Measurements from ENCODE around the gene LDAH.
A peak's percentile ranks its signal among the peaks of the same experiment; 100 is the strongest.

LDAH gene

DNA sequence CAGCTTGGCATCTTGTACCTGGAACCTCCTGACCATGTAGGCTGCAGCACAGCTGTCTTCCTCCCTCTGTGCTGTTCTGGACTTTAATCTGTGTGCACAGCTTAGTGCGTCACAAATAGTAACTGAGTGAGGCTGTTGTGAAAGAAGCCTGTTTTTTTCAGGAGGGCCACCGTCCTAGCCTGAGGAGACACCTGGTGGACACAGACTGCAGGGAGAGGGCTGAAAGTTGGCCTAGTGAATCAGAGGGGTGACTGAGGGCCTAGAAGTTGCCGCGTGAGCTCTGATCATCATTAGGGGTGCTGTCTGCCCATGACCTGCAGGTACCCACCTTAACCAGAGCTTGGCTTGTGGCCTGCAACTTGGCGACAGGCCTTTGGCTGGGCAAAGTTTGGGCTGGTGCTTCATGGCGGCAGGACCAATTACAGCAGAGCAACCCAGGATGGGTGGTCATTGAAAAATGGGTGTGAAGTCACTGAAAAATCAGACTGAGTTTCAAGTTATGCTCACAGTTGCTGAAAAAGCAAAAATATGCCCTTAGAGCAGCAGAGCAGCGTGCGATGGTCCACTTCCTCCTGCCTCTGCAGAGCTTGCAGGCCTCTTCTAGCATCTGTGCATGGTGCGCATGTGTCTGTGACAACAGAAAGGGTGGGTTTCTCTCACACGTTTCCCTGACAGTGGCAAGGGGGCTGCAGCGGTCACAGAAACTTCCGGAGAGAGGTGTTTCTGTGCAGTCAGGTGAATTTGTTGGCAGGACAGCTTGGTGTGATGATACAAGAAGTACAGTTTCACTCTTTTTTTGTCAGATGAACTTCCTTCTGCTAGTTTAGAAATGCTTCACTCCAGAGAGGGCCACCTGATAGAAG, 146.3 kb downstream of the LDAH start:
- no peak overlapping the region for H3K9ac ChIP-seq (ENCODE audit: low read length)
- H3K27me3 ChIP-seq (ENCODE audit: control insufficient read depth in 1 of 2, insufficient read depth in 2 of 2, low read length in 2 of 2) = peaks cover 16 to 19% of the 10 kb centered on the region in 2 donors
- H3K4me3 ChIP-seq (ENCODE audit: low read depth in 1 of 2, low read length in 2 of 2) = no peak overlapping the region
- peaks cover 9% of the 10 kb centered on the region for H3K4me1 ChIP-seq (ENCODE audit: insufficient read depth, low read length)
- H3K9me3 ChIP-seq (ENCODE audit: low read length) = no peaks in the 10 kb centered on the region
- no peak overlapping the region for H3K27ac ChIP-seq (ENCODE audit: low read depth, low read length)
- H3K36me3 ChIP-seq (ENCODE audit: insufficient read depth, low read length) = no peaks in the 10 kb centered on the region

DNA sequence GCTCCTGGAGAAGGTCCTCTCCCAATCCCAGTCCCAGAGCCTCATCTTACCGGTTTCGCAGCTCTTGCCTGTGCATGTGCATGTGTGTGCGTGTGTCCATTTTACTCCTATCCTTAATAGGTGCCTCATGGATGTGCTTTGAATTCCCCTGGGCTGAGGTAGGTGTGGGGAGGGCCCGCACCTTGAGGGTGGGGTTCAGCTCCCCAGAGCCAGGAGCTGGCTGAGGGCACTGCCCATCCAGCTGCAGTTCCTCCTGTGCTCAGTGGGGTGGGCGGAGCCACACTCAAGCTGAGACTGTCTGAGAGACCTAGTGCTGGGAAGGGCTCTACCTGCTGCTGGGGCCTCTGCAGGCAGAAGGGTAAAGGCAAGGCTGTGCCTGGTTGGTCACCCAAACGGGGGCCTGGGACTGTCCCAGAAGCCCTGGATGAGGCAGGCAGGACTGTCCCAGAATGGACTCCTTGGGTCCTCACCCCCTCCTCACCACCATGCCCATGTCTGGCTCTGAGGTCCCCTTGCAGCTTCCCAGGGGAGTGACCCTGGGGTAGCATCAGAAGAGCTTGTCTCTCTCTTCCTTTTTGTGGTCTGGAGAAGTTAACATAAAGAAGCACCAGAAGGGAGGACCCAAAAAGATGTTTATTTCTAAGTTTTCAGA, 147.1 kb downstream of the LDAH start:
- Histone ChIP-seq H3K27me3 (ENCODE audit: control insufficient read depth in 1 of 2, insufficient read depth in 2 of 2, low read length in 2 of 2) (peaks cover 24 to 26% of the 10 kb centered on the region in 2 donors), H3K4me3 (ENCODE audit: low read depth in 1 of 2, low read length in 2 of 2) (no peak overlapping the region), H3K4me1 (ENCODE audit: insufficient read depth, low read length) (peaks cover 9% of the 10 kb centered on the region), H3K36me3 (ENCODE audit: insufficient read depth, low read length) (no peaks in the 10 kb centered on the region), H3K9me3 (ENCODE audit: low read length) (no peaks in the 10 kb centered on the region), H3K9ac (ENCODE audit: low read length) (no peak overlapping the region), H3K27ac (ENCODE audit: low read depth, low read length) (no peak overlapping the region)

DNA sequence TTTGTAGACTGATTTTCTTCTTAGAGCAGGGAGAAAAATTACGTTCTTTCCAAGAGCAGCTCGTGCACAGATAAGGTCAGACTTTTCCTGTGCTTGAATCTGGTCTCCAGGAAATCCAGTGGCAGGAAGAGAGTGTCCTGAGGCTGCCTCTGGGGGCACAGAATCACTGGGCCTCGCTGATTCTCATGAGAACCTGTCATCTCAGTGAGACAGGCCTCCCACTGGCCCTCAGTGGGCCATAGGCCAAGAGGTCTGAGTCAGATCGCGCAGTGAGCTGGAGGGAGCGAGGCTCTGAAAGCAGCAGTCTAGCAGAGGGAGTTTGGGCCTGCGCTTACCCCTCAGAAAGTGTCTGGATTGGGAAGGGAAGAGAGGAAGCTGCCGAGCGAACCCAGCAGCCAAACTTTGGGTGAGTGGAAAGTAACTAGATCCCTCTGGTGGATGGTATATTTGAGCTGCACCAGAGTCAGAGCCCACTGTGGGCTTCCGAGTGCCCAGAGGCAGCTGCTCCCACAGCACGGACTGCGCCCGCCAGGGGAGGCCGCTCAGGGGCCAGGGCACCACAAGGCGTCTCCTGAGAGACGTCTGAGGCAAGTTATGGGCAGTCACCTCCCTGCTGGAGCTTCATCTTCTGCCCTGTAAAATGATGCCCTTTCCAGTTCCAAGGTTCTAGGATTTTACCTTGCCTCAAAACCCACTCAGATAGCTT, 147.8 kb downstream of the LDAH start:
- Histone ChIP-seq H3K36me3 (ENCODE audit: insufficient read depth, low read length) (no peaks in the 10 kb centered on the region), H3K27ac (ENCODE audit: low read depth, low read length) (no peak overlapping the region), H3K9ac (ENCODE audit: low read length) (no peak overlapping the region), H3K27me3 (ENCODE audit: control insufficient read depth in 1 of 2, insufficient read depth in 2 of 2, low read length in 2 of 2) (peaks cover 26 to 31% of the 10 kb centered on the region in 2 donors), H3K9me3 (ENCODE audit: low read length) (no peaks in the 10 kb centered on the region), H3K4me1 (ENCODE audit: insufficient read depth, low read length) (peaks cover 9% of the 10 kb centered on the region), H3K4me3 (ENCODE audit: low read depth in 1 of 2, low read length in 2 of 2) (no peak overlapping the region)

DNA sequence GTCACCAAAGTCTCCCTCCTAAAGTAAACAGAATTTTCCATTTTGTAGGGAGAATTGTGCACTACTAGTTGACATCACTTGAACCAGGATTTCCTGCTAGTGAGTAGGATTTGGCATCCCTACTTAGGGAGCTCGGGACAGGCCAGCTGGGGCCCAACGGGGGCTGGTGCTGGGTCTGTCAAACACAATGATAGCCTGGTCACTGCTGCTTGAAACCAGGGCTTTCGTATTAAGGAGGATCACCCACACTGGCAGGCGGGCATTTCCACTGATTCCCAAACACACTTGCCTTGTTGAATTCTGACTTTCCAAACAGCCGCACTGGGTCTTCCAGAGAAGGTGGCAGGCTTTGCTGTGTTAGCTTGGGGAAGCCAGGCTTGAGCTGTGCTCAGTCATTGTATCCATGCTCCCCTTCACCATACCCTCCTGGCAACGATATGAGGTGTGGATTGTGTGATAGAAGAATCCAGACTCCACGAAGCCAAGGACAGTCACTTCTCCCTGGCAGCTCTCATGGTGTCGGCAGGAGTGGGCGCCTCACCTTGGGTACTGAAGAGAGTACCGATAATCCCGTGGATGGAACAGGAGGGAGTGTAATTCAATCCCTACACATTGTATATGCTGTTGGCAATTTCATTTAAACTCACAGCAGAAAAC, 148.5 kb downstream of the LDAH start:
- no peak overlapping the region for H3K27ac ChIP-seq (ENCODE audit: low read depth, low read length)
- peaks cover 9% of the 10 kb centered on the region for H3K4me1 ChIP-seq (ENCODE audit: insufficient read depth, low read length)
- H3K36me3 ChIP-seq (ENCODE audit: insufficient read depth, low read length) = no peaks in the 10 kb centered on the region
- H3K9me3 ChIP-seq (ENCODE audit: low read length) = no peaks in the 10 kb centered on the region
- H3K4me3 ChIP-seq (ENCODE audit: low read depth in 1 of 2, low read length in 2 of 2) = no peak overlapping the region
- H3K27me3 ChIP-seq (ENCODE audit: control insufficient read depth in 1 of 2, insufficient read depth in 2 of 2, low read length in 2 of 2) = peaks cover 32 to 38% of the 10 kb centered on the region in 2 donors
- H3K9ac ChIP-seq (ENCODE audit: low read length) = no peak overlapping the region

DNA sequence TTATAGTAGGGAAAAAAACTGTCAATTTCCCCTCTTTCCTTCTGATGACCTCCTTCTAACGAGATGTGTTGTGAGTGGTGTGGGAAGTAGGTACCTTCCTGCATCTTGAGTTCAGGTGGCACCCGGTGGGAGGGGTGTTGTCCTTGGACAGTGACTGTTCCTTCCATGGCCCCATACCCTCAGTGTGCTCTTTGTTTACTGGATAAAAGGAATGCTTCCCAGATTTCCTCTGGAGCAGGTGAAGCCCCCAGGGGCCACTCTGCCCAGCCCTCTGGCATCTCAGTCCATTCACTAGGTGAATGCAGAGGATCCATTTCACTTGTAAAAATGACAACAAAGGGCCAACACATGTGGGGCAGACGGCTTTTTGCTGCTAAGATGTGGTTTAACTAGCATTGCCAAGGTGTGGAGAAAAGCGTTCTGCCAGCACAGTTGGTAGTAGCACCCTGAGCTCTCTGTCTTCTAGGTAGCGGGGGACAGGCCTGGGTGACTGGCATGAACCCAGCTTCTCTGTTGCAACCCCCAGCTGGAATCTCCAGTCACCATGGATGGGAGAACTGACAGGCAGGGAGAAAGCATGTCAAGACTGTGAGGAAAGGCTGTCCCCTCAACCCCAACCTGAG, 149.1 kb downstream of the LDAH start:
- no peak overlapping the region for H3K27ac ChIP-seq (ENCODE audit: low read depth, low read length)
- no peaks in the 10 kb centered on the region for H3K9me3 ChIP-seq (ENCODE audit: low read length)
- peaks cover 38 to 44% of the 10 kb centered on the region in 2 donors for H3K27me3 ChIP-seq (ENCODE audit: control insufficient read depth in 1 of 2, insufficient read depth in 2 of 2, low read length in 2 of 2)
- H3K36me3 ChIP-seq (ENCODE audit: insufficient read depth, low read length) = no peaks in the 10 kb centered on the region
- peaks cover 9% of the 10 kb centered on the region for H3K4me1 ChIP-seq (ENCODE audit: insufficient read depth, low read length)
- no peak overlapping the region for H3K4me3 ChIP-seq (ENCODE audit: low read depth in 1 of 2, low read length in 2 of 2)
- H3K9ac ChIP-seq (ENCODE audit: low read length) = no peak overlapping the region

DNA sequence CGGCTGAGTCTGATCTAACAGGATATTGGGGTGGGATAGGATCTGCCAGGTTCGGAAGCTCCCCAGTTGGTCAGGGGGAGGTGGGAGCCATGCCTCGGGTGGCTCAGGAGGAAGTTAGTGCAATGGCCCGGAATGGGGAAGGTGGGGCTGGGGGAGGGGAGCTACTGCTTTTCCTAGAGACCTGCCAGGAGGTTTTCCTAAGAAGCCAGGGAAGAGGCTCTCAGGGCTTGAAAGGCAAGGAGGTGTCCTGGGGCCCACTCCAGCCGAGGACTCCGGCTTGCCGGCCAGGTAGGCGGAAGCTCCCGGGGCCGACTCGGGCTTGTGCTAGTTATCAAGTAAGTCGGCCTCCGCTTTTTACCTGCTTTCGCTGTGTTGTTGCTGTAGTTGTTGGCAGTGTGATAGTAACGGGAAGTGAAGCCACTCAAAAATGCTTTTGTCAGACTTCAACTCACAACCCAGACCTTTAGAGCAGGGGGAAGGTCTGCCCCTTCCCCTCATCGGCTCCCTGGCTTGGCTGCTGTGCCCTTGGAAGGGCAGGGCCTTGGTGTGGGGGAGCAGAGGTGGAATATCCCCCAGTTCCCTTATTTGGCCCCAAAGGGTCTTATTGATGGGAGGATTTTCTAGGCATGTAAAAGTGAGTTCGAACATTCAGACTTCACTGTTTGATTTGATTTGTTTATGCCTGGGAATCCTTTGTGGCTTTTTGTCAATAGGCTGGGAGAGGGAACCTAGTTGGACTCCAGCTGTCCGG, 150.5 kb downstream of the LDAH start:
- Histone ChIP-seq H3K9ac (ENCODE audit: low read length) (no peak overlapping the region), H3K27ac (ENCODE audit: low read depth, low read length) (no peak overlapping the region), H3K36me3 (ENCODE audit: insufficient read depth, low read length) (no peaks in the 10 kb centered on the region), H3K4me1 (ENCODE audit: insufficient read depth, low read length) (peaks cover 9% of the 10 kb centered on the region), H3K9me3 (ENCODE audit: low read length) (no peaks in the 10 kb centered on the region), H3K27me3 (ENCODE audit: control insufficient read depth in 1 of 2, insufficient read depth in 2 of 2, low read length in 2 of 2) (peaks cover 52 to 59% of the 10 kb centered on the region in 2 donors), H3K4me3 (ENCODE audit: low read depth in 1 of 2, low read length in 2 of 2) (no peak overlapping the region)

DNA sequence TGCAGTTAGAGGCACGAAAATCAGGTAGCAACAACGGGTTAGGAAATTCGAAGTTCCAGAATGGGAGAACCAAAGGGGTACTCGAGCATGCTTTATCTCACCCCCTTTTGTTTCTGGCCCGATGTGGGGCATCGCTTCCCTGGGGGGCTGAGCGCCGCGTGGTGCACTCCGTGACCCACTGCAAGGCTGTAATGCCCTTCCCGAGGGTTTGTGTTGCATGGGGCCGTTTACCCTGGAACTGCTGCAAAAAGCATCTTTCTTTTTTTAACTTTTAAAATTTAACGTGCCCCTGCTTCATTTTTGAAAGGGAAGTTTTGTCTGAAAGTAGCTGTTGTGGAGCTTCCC, 151.2 kb downstream of the LDAH start:
- peaks cover 9% of the 10 kb centered on the region for H3K4me1 ChIP-seq (ENCODE audit: insufficient read depth, low read length)
- H3K9me3 ChIP-seq (ENCODE audit: low read length) = no peaks in the 10 kb centered on the region
- H3K27me3 ChIP-seq (ENCODE audit: control insufficient read depth in 1 of 2, insufficient read depth in 2 of 2, low read length in 2 of 2) = peaks cover 52 to 62% of the 10 kb centered on the region in 2 donors
- no peak overlapping the region for H3K4me3 ChIP-seq (ENCODE audit: low read depth in 1 of 2, low read length in 2 of 2)
- no peak overlapping the region for H3K27ac ChIP-seq (ENCODE audit: low read depth, low read length)
- no peaks in the 10 kb centered on the region for H3K36me3 ChIP-seq (ENCODE audit: insufficient read depth, low read length)
- H3K9ac ChIP-seq (ENCODE audit: low read length) = no peak overlapping the region

DNA sequence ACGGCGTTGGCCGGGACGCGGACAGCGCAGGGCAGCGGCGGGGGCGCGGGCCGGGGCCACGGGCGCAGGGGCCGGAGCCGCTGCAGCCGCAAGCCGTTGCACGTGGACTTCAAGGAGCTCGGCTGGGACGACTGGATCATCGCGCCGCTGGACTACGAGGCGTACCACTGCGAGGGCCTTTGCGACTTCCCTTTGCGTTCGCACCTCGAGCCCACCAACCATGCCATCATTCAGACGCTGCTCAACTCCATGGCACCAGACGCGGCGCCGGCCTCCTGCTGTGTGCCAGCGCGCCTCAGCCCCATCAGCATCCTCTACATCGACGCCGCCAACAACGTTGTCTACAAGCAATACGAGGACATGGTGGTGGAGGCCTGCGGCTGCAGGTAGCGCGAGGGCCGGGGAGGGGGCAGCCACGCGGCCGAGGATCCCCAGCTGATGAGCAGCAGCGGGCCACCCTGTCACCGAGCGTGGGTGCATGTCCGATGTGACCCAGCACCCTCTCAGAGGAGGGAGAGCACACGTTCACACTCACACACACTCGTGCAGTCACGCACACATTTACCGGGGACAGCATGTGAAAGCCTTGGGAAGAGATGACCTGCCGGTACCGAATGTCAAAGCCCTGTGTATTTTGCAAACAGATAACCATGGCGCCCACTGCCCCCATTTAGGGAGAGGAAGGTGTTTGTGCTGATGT, 151.7 kb downstream of the LDAH start:
- no peak overlapping the region for H3K27ac ChIP-seq (ENCODE audit: low read depth, low read length)
- H3K27me3 ChIP-seq (ENCODE audit: control insufficient read depth in 1 of 2, insufficient read depth in 2 of 2, low read length in 2 of 2) = peaks cover 56 to 67% of the 10 kb centered on the region in 2 donors
- no peaks in the 10 kb centered on the region for H3K36me3 ChIP-seq (ENCODE audit: insufficient read depth, low read length)
- no peaks in the 10 kb centered on the region for H3K9me3 ChIP-seq (ENCODE audit: low read length)
- H3K4me1 ChIP-seq (ENCODE audit: insufficient read depth, low read length) = peaks cover 13% of the 10 kb centered on the region
- H3K4me3 ChIP-seq (ENCODE audit: low read depth in 1 of 2, low read length in 2 of 2) = no peak overlapping the region
- no peak overlapping the region for H3K9ac ChIP-seq (ENCODE audit: low read length)

DNA sequence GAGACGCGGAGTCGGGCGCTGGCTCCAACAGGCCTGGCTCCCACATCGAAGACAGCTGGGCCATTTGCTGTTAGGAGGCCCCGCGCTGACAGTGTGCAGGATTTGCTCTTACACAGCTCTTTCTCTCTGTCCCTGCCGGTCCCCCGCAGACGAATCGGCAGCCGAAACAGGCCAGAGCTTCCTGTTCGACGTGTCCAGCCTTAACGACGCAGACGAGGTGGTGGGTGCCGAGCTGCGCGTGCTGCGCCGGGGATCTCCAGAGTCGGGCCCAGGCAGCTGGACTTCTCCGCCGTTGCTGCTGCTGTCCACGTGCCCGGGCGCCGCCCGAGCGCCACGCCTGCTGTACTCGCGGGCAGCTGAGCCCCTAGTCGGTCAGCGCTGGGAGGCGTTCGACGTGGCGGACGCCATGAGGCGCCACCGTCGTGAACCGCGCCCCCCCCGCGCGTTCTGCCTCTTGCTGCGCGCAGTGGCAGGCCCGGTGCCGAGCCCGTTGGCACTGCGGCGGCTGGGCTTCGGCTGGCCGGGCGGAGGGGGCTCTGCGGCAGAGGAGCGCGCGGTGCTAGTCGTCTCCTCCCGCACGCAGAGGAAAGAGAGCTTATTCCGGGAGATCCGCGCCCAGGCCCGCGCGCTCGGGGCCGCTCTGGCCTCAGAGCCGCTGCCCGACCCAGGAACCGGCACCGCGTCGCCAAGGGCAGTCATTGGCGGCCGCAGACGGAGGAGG, 152.4 kb downstream of the LDAH start:
- no peak overlapping the region for H3K9ac ChIP-seq (ENCODE audit: low read length)
- peaks cover 19% of the 10 kb centered on the region for H3K4me1 ChIP-seq (ENCODE audit: insufficient read depth, low read length)
- no peak overlapping the region for H3K27ac ChIP-seq (ENCODE audit: low read depth, low read length)
- no peaks in the 10 kb centered on the region for H3K36me3 ChIP-seq (ENCODE audit: insufficient read depth, low read length)
- H3K9me3 ChIP-seq (ENCODE audit: low read length) = no peaks in the 10 kb centered on the region
- H3K27me3 ChIP-seq (ENCODE audit: control insufficient read depth in 1 of 2, insufficient read depth in 2 of 2, low read length in 2 of 2) = peaks cover 63 to 74% of the 10 kb centered on the region in 2 donors
- H3K4me3 ChIP-seq (ENCODE audit: low read depth in 1 of 2, low read length in 2 of 2) = peak overlapping the region in 1 of 2 donors; percentile 32
